ENCODE measurements around the gene MRPS35. TPM values are rescaled to one million over a fixed set of nuclear protein-coding genes. Genes with fewer than 3 reads are reported as not detected.
A peak's percentile ranks its signal among the peaks of the same experiment; 100 is the strongest.

MRPS35 gene
- total RNA-seq, 1 experiment from 2014 or later: 43.5 TPM

DNA sequence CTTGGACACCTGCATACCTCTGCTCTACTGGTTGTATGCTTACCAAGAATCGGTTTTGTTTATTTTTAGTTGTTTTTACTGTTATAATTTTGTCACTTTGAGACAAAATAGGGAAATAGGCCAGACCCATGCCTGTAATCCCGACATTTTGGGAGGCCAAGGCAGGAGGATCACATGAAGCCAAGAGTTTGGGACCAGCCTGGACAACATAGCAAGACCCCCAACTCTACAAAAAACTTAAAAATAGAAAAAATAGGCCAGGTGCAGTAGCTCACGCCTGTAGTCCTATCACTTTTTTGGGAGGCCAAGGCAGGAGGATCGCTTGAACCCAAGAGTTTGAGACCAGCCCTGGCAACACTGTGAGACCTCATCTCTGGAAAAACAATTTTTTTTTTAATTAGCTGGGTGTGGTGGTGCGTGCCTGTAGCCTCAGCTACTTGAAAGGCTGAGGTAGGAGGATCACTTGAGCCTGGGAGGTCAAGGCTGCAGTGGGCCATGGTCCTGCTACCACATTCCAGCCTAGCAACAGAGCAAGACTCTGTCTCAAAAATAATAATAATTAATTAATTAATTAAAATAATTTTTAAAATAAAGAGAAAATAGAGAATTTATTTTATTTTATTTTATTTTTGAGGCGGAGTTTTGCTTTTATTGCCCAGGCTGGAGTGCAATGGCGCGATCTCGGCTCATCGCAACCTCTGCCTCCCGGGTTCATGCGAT, 1.3 kb upstream of the MRPS35 start:
- peaks cover 9% of the 10 kb centered on the region for H3K27me3 Mint-ChIP-seq (ENCODE audit: low read depth)
- no peaks in the 10 kb centered on the region for H3K9me3 Mint-ChIP-seq
- no peak for ATAC-seq
- DNase-seq (ENCODE audit: low spot score): no peak
- no peak overlapping the region for H3K4me3 Mint-ChIP-seq
- H3K27ac Mint-ChIP-seq: no peak overlapping the region
- H3K4me1 Mint-ChIP-seq: peaks cover 17% of the 10 kb centered on the region
- peaks cover 3% of the 10 kb centered on the region; the same call in 1 of the 2 replicates for H3K36me3 Mint-ChIP-seq
- ChIA-PET CTCF (interaction anchor here (0.9 to 1.4 kb wide), 2 partner anchors 112 to 273 kb away, joined by 3 read pairs; no protein-coding TSS in a partner anchor), POLR2A (no interaction called here)
- TF ChIP-seq, protein P1, sequence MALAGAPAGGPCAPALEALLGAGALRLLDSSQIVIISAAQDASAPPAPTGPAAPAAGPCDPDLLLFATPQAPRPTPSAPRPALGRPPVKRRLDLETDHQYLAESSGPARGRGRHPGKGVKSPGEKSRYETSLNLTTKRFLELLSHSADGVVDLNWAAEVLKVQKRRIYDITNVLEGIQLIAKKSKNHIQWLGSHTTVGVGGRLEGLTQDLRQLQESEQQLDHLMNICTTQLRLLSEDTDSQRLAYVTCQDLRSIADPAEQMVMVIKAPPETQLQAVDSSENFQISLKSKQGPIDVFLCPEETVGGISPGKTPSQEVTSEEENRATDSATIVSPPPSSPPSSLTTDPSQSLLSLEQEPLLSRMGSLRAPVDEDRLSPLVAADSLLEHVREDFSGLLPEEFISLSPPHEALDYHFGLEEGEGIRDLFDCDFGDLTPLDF (CRISPR knock-in tag; IDR thresholded peaks at IDR 0.05): no peak
- TF ChIP-seq SP1 (CRISPR knock-in tag; conservative IDR thresholded peaks at IDR 0.05): no peak
- TF ChIP-seq HMGA2 (CRISPR knock-in tag; IDR thresholded peaks at IDR 0.05): peak; percentile 97
- no peak for TF ChIP-seq NFE2L1 (CRISPR knock-in tag; IDR thresholded peaks at IDR 0.05)
- TF ChIP-seq ZNF396 (CRISPR knock-in tag; IDR thresholded peaks at IDR 0.05; ENCODE audit: borderline replicate concordance): no peak
- TF ChIP-seq, protein P2, sequence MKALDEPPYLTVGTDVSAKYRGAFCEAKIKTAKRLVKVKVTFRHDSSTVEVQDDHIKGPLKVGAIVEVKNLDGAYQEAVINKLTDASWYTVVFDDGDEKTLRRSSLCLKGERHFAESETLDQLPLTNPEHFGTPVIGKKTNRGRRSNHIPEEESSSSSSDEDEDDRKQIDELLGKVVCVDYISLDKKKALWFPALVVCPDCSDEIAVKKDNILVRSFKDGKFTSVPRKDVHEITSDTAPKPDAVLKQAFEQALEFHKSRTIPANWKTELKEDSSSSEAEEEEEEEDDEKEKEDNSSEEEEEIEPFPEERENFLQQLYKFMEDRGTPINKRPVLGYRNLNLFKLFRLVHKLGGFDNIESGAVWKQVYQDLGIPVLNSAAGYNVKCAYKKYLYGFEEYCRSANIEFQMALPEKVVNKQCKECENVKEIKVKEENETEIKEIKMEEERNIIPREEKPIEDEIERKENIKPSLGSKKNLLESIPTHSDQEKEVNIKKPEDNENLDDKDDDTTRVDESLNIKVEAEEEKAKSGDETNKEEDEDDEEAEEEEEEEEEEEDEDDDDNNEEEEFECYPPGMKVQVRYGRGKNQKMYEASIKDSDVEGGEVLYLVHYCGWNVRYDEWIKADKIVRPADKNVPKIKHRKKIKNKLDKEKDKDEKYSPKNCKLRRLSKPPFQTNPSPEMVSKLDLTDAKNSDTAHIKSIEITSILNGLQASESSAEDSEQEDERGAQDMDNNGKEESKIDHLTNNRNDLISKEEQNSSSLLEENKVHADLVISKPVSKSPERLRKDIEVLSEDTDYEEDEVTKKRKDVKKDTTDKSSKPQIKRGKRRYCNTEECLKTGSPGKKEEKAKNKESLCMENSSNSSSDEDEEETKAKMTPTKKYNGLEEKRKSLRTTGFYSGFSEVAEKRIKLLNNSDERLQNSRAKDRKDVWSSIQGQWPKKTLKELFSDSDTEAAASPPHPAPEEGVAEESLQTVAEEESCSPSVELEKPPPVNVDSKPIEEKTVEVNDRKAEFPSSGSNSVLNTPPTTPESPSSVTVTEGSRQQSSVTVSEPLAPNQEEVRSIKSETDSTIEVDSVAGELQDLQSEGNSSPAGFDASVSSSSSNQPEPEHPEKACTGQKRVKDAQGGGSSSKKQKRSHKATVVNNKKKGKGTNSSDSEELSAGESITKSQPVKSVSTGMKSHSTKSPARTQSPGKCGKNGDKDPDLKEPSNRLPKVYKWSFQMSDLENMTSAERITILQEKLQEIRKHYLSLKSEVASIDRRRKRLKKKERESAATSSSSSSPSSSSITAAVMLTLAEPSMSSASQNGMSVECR (CRISPR knock-in tag; IDR thresholded peaks at IDR 0.05; ENCODE audit: borderline replicate concordance): no peak

DNA sequence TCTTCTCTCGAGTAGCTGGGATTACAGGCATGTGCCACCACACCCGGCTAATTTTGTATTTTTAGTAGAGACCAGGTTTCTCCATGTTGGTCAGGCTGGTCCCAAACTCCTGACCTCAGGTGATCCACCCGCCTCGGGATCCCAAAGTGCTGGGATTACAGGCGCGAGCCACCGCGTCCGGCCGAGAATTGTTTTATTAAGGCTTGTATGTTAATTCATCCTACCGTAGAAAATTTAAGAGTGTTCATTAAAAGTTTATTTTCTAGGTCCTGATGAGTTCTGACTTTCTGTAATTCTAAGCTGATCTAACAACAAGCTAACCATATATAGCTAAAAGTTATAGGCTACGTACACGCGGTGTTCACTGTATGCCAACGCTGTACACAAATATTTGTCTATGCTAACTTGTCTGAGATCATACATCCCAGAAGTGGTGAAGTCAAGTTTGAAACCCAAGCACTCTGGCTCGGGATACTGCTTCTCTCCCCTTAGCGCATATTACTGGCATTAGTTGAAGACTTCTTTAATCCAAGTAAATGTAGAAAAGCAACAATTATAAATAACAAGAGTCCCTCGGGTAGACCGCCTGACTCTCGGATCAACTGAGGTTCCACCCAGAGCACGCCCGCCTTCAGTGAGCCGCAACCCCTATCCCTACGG, 570 bp upstream of the MRPS35 start:
- Mint-ChIP-seq H3K9me3 (no peaks in the 10 kb centered on the region), H3K27ac (peak overlapping the region; percentile 94; the same call in 1 of the 2 replicates), H3K4me1 (peaks cover 17% of the 10 kb centered on the region), H3K27me3 (ENCODE audit: low read depth) (peaks cover 9% of the 10 kb centered on the region), H3K4me3 (peak overlapping the region; percentile 96), H3K36me3 (peaks cover 6% of the 10 kb centered on the region; the same call in 1 of the 2 replicates)
- ATAC-seq (peak; percentile 40), DNase-seq (ENCODE audit: low spot score) (no peak)
- CTCF ChIA-PET: interaction anchor here (0.9 to 1.4 kb wide), 3 partner anchors 111 to 273 kb away, joined by 3 read pairs; no protein-coding TSS in a partner anchor
- POLR2A ChIA-PET: interaction anchor here (1.0 kb wide), 1 partner anchor 12 kb away, joined by 3 read pairs; no protein-coding TSS in a partner anchor
- TF ChIP-seq, protein P3, sequence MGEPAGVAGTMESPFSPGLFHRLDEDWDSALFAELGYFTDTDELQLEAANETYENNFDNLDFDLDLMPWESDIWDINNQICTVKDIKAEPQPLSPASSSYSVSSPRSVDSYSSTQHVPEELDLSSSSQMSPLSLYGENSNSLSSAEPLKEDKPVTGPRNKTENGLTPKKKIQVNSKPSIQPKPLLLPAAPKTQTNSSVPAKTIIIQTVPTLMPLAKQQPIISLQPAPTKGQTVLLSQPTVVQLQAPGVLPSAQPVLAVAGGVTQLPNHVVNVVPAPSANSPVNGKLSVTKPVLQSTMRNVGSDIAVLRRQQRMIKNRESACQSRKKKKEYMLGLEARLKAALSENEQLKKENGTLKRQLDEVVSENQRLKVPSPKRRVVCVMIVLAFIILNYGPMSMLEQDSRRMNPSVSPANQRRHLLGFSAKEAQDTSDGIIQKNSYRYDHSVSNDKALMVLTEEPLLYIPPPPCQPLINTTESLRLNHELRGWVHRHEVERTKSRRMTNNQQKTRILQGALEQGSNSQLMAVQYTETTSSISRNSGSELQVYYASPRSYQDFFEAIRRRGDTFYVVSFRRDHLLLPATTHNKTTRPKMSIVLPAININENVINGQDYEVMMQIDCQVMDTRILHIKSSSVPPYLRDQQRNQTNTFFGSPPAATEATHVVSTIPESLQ (CRISPR knock-in tag; IDR thresholded peaks at IDR 0.05): no peak

DNA sequence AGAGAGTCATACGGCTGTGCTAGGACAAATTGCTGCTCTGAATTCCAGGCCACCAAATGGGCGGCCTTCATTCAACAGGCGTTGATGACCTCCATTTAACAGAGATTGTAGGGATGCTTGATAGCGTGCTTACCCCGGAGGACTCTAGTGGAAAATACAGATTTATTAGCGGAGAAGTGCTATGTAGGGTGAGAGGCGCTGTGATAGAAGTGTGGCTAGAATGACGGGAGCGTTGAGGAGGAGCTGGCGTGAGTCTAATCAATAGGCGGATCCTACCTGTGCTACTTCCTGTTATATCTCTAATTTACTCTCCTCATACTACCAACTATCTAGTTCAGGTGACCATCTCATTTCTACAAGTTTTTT, 668 bp downstream of the MRPS35 start:
- Mint-ChIP-seq H3K27ac (peak overlapping the region; percentile 94), H3K4me1 (peaks cover 17% of the 10 kb centered on the region), H3K9me3 (no peaks in the 10 kb centered on the region), H3K4me3 (peak overlapping the region; percentile 96), H3K36me3 (peaks cover 13% of the 10 kb centered on the region), H3K27me3 (ENCODE audit: low read depth) (peaks cover 9% of the 10 kb centered on the region)
- ATAC-seq: peak; percentile 23
- no peak for DNase-seq (ENCODE audit: low spot score)
- ChIA-PET POLR2A (no interaction called here), CTCF (no interaction called here)
- TF ChIP-seq MXD4 (CRISPR knock-in tag; IDR thresholded peaks at IDR 0.05; ENCODE audit: borderline replicate concordance) (no peak), GABPB1 (CRISPR knock-in tag; IDR thresholded peaks at IDR 0.05) (no peak), NFATC4 (CRISPR knock-in tag; IDR thresholded peaks at IDR 0.05) (no peak), MYBL2 (CRISPR knock-in tag; IDR thresholded peaks at IDR 0.05) (no peak), FOXK1 (CRISPR knock-in tag; IDR thresholded peaks at IDR 0.05) (no peak), OVOL2 (CRISPR knock-in tag; IDR thresholded peaks at IDR 0.05; ENCODE audit: borderline replicate concordance) (no peak), CBFB (CRISPR knock-in tag; IDR thresholded peaks at IDR 0.05; ENCODE audit: low read depth) (no peak), ZNF232 (CRISPR knock-in tag; IDR thresholded peaks at IDR 0.05) (no peak)
- TF ChIP-seq, protein P4, sequence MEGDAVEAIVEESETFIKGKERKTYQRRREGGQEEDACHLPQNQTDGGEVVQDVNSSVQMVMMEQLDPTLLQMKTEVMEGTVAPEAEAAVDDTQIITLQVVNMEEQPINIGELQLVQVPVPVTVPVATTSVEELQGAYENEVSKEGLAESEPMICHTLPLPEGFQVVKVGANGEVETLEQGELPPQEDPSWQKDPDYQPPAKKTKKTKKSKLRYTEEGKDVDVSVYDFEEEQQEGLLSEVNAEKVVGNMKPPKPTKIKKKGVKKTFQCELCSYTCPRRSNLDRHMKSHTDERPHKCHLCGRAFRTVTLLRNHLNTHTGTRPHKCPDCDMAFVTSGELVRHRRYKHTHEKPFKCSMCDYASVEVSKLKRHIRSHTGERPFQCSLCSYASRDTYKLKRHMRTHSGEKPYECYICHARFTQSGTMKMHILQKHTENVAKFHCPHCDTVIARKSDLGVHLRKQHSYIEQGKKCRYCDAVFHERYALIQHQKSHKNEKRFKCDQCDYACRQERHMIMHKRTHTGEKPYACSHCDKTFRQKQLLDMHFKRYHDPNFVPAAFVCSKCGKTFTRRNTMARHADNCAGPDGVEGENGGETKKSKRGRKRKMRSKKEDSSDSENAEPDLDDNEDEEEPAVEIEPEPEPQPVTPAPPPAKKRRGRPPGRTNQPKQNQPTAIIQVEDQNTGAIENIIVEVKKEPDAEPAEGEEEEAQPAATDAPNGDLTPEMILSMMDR (IDR thresholded peaks at IDR 0.05): no peak
- TF ChIP-seq, protein P5, sequence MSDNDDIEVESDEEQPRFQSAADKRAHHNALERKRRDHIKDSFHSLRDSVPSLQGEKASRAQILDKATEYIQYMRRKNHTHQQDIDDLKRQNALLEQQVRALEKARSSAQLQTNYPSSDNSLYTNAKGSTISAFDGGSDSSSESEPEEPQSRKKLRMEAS (CRISPR knock-in tag; IDR thresholded peaks at IDR 0.05): no peak
- TF ChIP-seq, protein P6, sequence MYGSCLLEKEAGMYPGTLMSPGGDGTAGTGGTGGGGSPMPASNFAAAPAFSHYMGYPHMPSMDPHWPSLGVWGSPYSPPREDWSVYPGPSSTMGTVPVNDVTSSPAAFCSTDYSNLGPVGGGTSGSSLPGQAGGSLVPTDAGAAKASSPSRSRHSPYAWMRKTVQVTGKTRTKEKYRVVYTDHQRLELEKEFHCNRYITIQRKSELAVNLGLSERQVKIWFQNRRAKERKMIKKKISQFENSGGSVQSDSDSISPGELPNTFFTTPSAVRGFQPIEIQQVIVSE (CRISPR knock-in tag; IDR thresholded peaks at IDR 0.05; ENCODE audit: borderline replicate concordance): no peak
- TF ChIP-seq, protein P7, sequence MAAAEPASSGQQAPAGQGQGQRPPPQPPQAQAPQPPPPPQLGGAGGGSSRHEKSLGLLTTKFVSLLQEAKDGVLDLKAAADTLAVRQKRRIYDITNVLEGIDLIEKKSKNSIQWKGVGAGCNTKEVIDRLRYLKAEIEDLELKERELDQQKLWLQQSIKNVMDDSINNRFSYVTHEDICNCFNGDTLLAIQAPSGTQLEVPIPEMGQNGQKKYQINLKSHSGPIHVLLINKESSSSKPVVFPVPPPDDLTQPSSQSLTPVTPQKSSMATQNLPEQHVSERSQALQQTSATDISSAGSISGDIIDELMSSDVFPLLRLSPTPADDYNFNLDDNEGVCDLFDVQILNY (CRISPR knock-in tag; IDR thresholded peaks at IDR 0.05): no peak

All from WTC11 (cell line).